A549 (cell line): ENCODE measurements around the gene UROC1. TPM values are rescaled to one million over a fixed set of nuclear protein-coding genes. Genes with fewer than 3 reads are reported as not detected.

Source experiments
- ATAC-seq, 2 experiments: fragments of 200-7000 bp in 1 of 2; fragments of >200 bp in 1 of 2; cut with Nextera tagmentation in 1 of 2; cut with Tn5 transposase in 1 of 2; 3 replicates each; pipeline versions ENCODE4 v1.8.0 to v1.9.1; 2018 to 2020; ENCODE audit warnings: mild to moderate bottlenecking in 1 of 2, moderate library complexity in 1 of 2
- CTCF ChIA-PET: fragments of 300-600 bp; sonication (Branson Sonifier 250); formaldehyde crosslinking; extraction: SDS; loops from one replicate; lab custom pipeline; 2021; ENCODE audit warnings: antibody characterized with exemption, inconsistent platforms; lab: Yijun Ruan, JAX
- POLR2A ChIA-PET: fragments of 350-600 bp; formaldehyde crosslinking; extraction: SDS; loops from one replicate; lab custom pipeline; 2021; ENCODE audit warnings: antibody characterized with exemption, inconsistent platforms; lab: Yijun Ruan, JAX
- DNase-seq, 2 experiments: peaks; one replicate each; pipeline versions ENCODE4 v3.0.0 to v3.0.0-alpha.2; 2011 to 2016; ENCODE audit warnings: low read depth in 1 of 2, low spot score in 1 of 2
- FAIRE-seq: peaks from 2 replicates; lab custom pipeline; 2011; peaks lifted over from hg19 to GRCh38; lab: Jason Lieb, UNC
- H3K27ac ChIP-seq, 2 experiments: fragments of >200 bp; sonication (Bioruptor Twin); formaldehyde crosslinking; 3 replicates each; pipeline ENCODE4 v1.5.1; 2016 to 2017
- H3K4me1 ChIP-seq: fragments of >200 bp; sonication (Bioruptor Twin); formaldehyde crosslinking; 3 replicates; pipeline ENCODE4 v1.6.1; 2016
- H3K4me2 ChIP-seq: fragments of >200 bp; sonication (Bioruptor Twin); formaldehyde crosslinking; 3 replicates; pipeline ENCODE4 v1.6.1; 2016
- H3K4me3 ChIP-seq: fragments of >200 bp; sonication (Bioruptor Twin); formaldehyde crosslinking; 3 replicates; pipeline ENCODE4 v1.5.1; 2016
- H3K9me3 ChIP-seq: fragments of >200 bp; sonication (Bioruptor Twin); formaldehyde crosslinking; 3 replicates; pipeline ENCODE4 v1.6.1; 2016
- BCL3 ChIP-seq: fragments of >200 bp; sonication (Bioruptor Twin); formaldehyde crosslinking; IDR thresholded peaks from 3 replicates; pipeline ENCODE4 v1.6.1; 2016
- CBX2 ChIP-seq: fragments of 200-600 bp; sonication (generic); IDR thresholded peaks from 2 replicates; pipeline ENCODE4 v1.6.1; 2016; ENCODE audit warnings: low read depth, mild to moderate bottlenecking, borderline replicate concordance
- CBX8 ChIP-seq: fragments of 200-600 bp; sonication (generic); IDR thresholded peaks from 2 replicates; pipeline ENCODE4 v1.6.1; 2016
- CEBPB ChIP-seq, 2 experiments: fragments of >200 bp in 1 of 2; sonication (Bioruptor Twin) in 1 of 2; formaldehyde crosslinking in 1 of 2; IDR thresholded peaks; 2 replicates each; pipeline ENCODE4 v1.6.1; 2012 to 2016
- CHD2 ChIP-seq: fragments of 150-350 bp; IDR thresholded peaks from 2 replicates; pipeline ENCODE4 v1.6.1; 2014; ENCODE audit warnings: low read length; ENCODE audit not compliant: partially characterized antibody
- CTCF ChIP-seq: fragments of >200 bp; sonication (Bioruptor Twin); formaldehyde crosslinking; IDR thresholded peaks from 3 replicates; pipeline ENCODE4 v1.5.1; 2016
- E2F6 ChIP-seq: IDR thresholded peaks from 2 replicates; pipeline ENCODE4 v1.6.1; 2012; ENCODE audit warnings: low read depth, borderline replicate concordance
- HEYL ChIP-seq: fragments of 250-450 bp; sonication (Bioruptor Pico); IDR thresholded peaks from 2 replicates; pipeline ENCODE4 v1.8.0; 2021; ENCODE audit warnings: mild to moderate bottlenecking, moderate library complexity
- JUN ChIP-seq, 2 experiments: fragments of >200 bp; sonication (Bioruptor Twin); formaldehyde crosslinking; IDR thresholded peaks; 2 replicates in 1 of 2; 3 replicates in 1 of 2; pipeline ENCODE4 v1.6.1; 2016 to 2017
- KDM5A ChIP-seq: fragments of 200-600 bp; sonication (generic); IDR thresholded peaks from 2 replicates; pipeline ENCODE4 v1.6.1; 2016; ENCODE audit warnings: antibody characterized with exemption, mild to moderate bottlenecking
- MYC ChIP-seq: IDR thresholded peaks from 2 replicates; pipeline ENCODE4 v1.6.1; 2012; ENCODE audit warnings: mild to moderate bottlenecking, inconsistent platforms, low read length, improper control_type of control experiment, borderline replicate concordance
- POLR2AphosphoS2 ChIP-seq: conservative IDR thresholded peaks from 2 replicates; pipeline ENCODE4 v1.6.1; 2012; ENCODE audit warnings: low read length, improper control_type of control experiment, inconsistent platforms
- ZFP36 ChIP-seq: fragments of 450-650 bp; IDR thresholded peaks from 2 replicates; pipeline ENCODE4 v1.6.1; 2014; ENCODE audit warnings: borderline replicate concordance; ENCODE audit not compliant: partially characterized antibody
- ZSCAN20 ChIP-seq: fragments of 250-450 bp; sonication (Bioruptor Pico); IDR thresholded peaks from 2 replicates; pipeline ENCODE4 v1.8.0; 2022; ENCODE audit warnings: mild to moderate bottlenecking, moderate library complexity
- WGBS: methylation state at CpG from one replicate; pipeline ENCODE4 v1.1.6; 2017; ENCODE audit errors: missing lambda C conversion rate; 5-methylcytosine and 5-hydroxymethylcytosine counted together
- polyA plus RNA-seq, 4 experiments: library from polyadenylated mRNA; depleted of rRNA in 3 of 4; stranded (reverse); fragments of >200 nt; fragmentation: RNase III in 1 of 4; extraction: RNeasy Plus Mini Kit Qiagen cat#74134 plus additional on column Dnase treatment in 1 of 4; gene quantifications; 2 replicates in 3 of 4; 3 replicates in 1 of 4; pipeline ENCODE4 v1.2.3, GENCODE V29; 2011 to 2017

The UROC1 gene
- polyA plus RNA-seq, 2 of the 4 experiments (the other 2 are of a cell fraction) = not detected

GRCh38 chr3:126525091-126525852 is 7.7 kb upstream of the UROC1 start:
- TF ChIP-seq MYC = no peak
- no peak for TF ChIP-seq CTCF
- no peak for TF ChIP-seq CEBPB (IDR thresholded peaks at IDR 0.05)
- TF ChIP-seq CBX8 = no peak
- no peak for TF ChIP-seq CHD2
- TF ChIP-seq KDM5A = no peak
- TF ChIP-seq HEYL (CRISPR knock-in tag) = no peak
- H3K9me3 ChIP-seq = no peaks in the 10 kb centered on the region
- peak overlapping the region in 1 of 2 experiments; percentile 71; a peak in 2 of 6 replicates for H3K27ac ChIP-seq
- no peak for ATAC-seq
- no peak for DNase-seq
- FAIRE-seq = no peak
- peaks cover 24% of the 10 kb centered on the region for H3K4me1 ChIP-seq
- no peak overlapping the region; the same call in 2 of the 3 replicates for H3K4me3 ChIP-seq
- CTCF ChIA-PET = no interaction called here
- POLR2A ChIA-PET = no interaction called here
- H3K4me2 ChIP-seq = peak overlapping the region; percentile 92
- 100% methylated on average over 2 of the region's 12 CpGs for WGBS

- POLR2A ChIA-PET = no interaction called here
Measured at GRCh38 chr3:126524429-126524988, 6.9 kb upstream of the UROC1 start.

More at GRCh38 chr3:126524429-126524988, 6.9 kb upstream of the UROC1 start:
- FAIRE-seq = no peak
- peak overlapping the region; percentile 57 for H3K4me3 ChIP-seq
- TF ChIP-seq JUN (IDR thresholded peaks at IDR 0.05) (0 out of 5 replicates have a peak, but pooled peaks of 1 of the 2 experiments have one; percentile 30), CTCF (0 out of 3 replicates have a peak, but pooled peaks have one; percentile 14), CBX2 (no peak), POLR2AphosphoS2 (no peak), E2F6 (no peak), BCL3 (no peak), ZFP36 (no peak), ZSCAN20 (no peak)
- DNase-seq = peak in 1 of 2 experiments; percentile 34
- H3K9me3 ChIP-seq = no peaks in the 10 kb centered on the region
- peak overlapping the region; percentile 71 to 85 for H3K27ac ChIP-seq
- ATAC-seq = peak; percentile 35 to 36
- H3K4me1 ChIP-seq = peaks cover 20% of the 10 kb centered on the region
- H3K4me2 ChIP-seq = peak overlapping the region; percentile 92
- CTCF ChIA-PET = interaction anchor here (1.3 kb wide), 1 partner anchor 45 kb away, joined by 3 read pairs; no protein-coding TSS in a partner anchor
- 60% methylated on average over 2 of the region's 31 CpGs for WGBS
